A549 (cell line): ENCODE results near the gene MAPK1. TPM values are rescaled to one million over a fixed set of nuclear protein-coding genes. Genes with fewer than 3 reads are reported as not detected.
"Not testable (repeated sequence)": the region's sequence is repeated elsewhere in the genome, so short reads cannot be mapped to it uniquely, and the experiment has no call there.

ENCODE experiments used
- ATAC-seq, 2 experiments: fragments of 200-7000 bp in 1 of 2; fragments of >200 bp in 1 of 2; cut with Nextera tagmentation in 1 of 2; cut with Tn5 transposase in 1 of 2; 3 replicates each; pipeline versions ENCODE4 v1.8.0 to v1.9.1; 2018 to 2020; ENCODE audit warnings: mild to moderate bottlenecking in 1 of 2, moderate library complexity in 1 of 2
- CTCF ChIA-PET: fragments of 300-600 bp; sonication (Branson Sonifier 250); formaldehyde crosslinking; extraction: SDS; loops from one replicate; lab custom pipeline; 2021; ENCODE audit warnings: antibody characterized with exemption, inconsistent platforms; lab: Yijun Ruan, JAX
- POLR2A ChIA-PET: fragments of 350-600 bp; formaldehyde crosslinking; extraction: SDS; loops from one replicate; lab custom pipeline; 2021; ENCODE audit warnings: antibody characterized with exemption, inconsistent platforms; lab: Yijun Ruan, JAX
- DNase-seq, 2 experiments: peaks; one replicate each; pipeline versions ENCODE4 v3.0.0 to v3.0.0-alpha.2; 2011 to 2016; ENCODE audit warnings: low read depth in 1 of 2, low spot score in 1 of 2
- FAIRE-seq: peaks from 2 replicates; lab custom pipeline; 2011; peaks lifted over from hg19 to GRCh38; lab: Jason Lieb, UNC
- H3K27ac ChIP-seq, 2 experiments: fragments of >200 bp; sonication (Bioruptor Twin); formaldehyde crosslinking; 3 replicates each; pipeline ENCODE4 v1.5.1; 2016 to 2017
- H3K4me1 ChIP-seq: fragments of >200 bp; sonication (Bioruptor Twin); formaldehyde crosslinking; 3 replicates; pipeline ENCODE4 v1.6.1; 2016
- H3K4me2 ChIP-seq: fragments of >200 bp; sonication (Bioruptor Twin); formaldehyde crosslinking; 3 replicates; pipeline ENCODE4 v1.6.1; 2016
- H3K4me3 ChIP-seq: fragments of >200 bp; sonication (Bioruptor Twin); formaldehyde crosslinking; 3 replicates; pipeline ENCODE4 v1.5.1; 2016
- H3K9me3 ChIP-seq: fragments of >200 bp; sonication (Bioruptor Twin); formaldehyde crosslinking; 3 replicates; pipeline ENCODE4 v1.6.1; 2016
- BCL3 ChIP-seq: fragments of >200 bp; sonication (Bioruptor Twin); formaldehyde crosslinking; IDR thresholded peaks from 3 replicates; pipeline ENCODE4 v1.6.1; 2016
- CBX2 ChIP-seq: fragments of 200-600 bp; sonication (generic); IDR thresholded peaks from 2 replicates; pipeline ENCODE4 v1.6.1; 2016; ENCODE audit warnings: low read depth, mild to moderate bottlenecking, borderline replicate concordance
- CBX8 ChIP-seq: fragments of 200-600 bp; sonication (generic); IDR thresholded peaks from 2 replicates; pipeline ENCODE4 v1.6.1; 2016
- CTCF ChIP-seq: fragments of >200 bp; sonication (Bioruptor Twin); formaldehyde crosslinking; IDR thresholded peaks from 3 replicates; pipeline ENCODE4 v1.5.1; 2016
- EHF ChIP-seq: fragments of 250-450 bp; sonication (Bioruptor Pico); IDR thresholded peaks from 2 replicates; pipeline ENCODE4 v1.5.0; 2020; ENCODE audit warnings: mild to moderate bottlenecking
- ELK1 ChIP-seq: fragments of 150-350 bp; IDR thresholded peaks from 2 replicates; pipeline ENCODE4 v1.6.1; 2014; ENCODE audit warnings: low read depth, mild to moderate bottlenecking, low read length
- FOSB ChIP-seq: fragments of 250-450 bp; sonication (Bioruptor Pico); IDR thresholded peaks from 2 replicates; pipeline ENCODE4 v1.5.0; 2020; ENCODE audit warnings: mild to moderate bottlenecking, moderate library complexity
- GATA3 ChIP-seq: IDR thresholded peaks from 2 replicates; pipeline ENCODE4 v1.6.1; 2012; ENCODE audit warnings: borderline replicate concordance
- HMGXB4 ChIP-seq: fragments of 250-450 bp; sonication (Bioruptor Pico); IDR thresholded peaks from 2 replicates; pipeline ENCODE4 v1.5.0; 2021; ENCODE audit warnings: mild to moderate bottlenecking, moderate library complexity, borderline replicate concordance
- HOXB13 ChIP-seq: fragments of 250-450 bp; sonication (Bioruptor Pico); IDR thresholded peaks from 2 replicates; pipeline ENCODE4 v1.5.0; 2020; ENCODE audit warnings: low read depth, mild to moderate bottlenecking, moderate library complexity
- HOXB5 ChIP-seq: fragments of 250-450 bp; sonication (Bioruptor Pico); IDR thresholded peaks from 2 replicates; pipeline ENCODE4 v1.5.0; 2020; ENCODE audit warnings: mild to moderate bottlenecking, moderate library complexity
- JUN ChIP-seq, 2 experiments: fragments of >200 bp; sonication (Bioruptor Twin); formaldehyde crosslinking; IDR thresholded peaks; 2 replicates in 1 of 2; 3 replicates in 1 of 2; pipeline ENCODE4 v1.6.1; 2016 to 2017
- KDM5A ChIP-seq: fragments of 200-600 bp; sonication (generic); IDR thresholded peaks from 2 replicates; pipeline ENCODE4 v1.6.1; 2016; ENCODE audit warnings: antibody characterized with exemption, mild to moderate bottlenecking
- MAFK ChIP-seq: fragments of 450-650 bp; IDR thresholded peaks from 2 replicates; pipeline ENCODE4 v1.6.1; 2014; ENCODE audit not compliant: partially characterized antibody
- NFE2L2 ChIP-seq: fragments of 150-350 bp; conservative IDR thresholded peaks from 2 replicates; pipeline ENCODE4 v1.6.1; 2014; ENCODE audit warnings: low read length
- NPAS2 ChIP-seq: fragments of 250-450 bp; sonication (Bioruptor Pico); IDR thresholded peaks from 2 replicates; pipeline ENCODE4 v1.8.0; 2022; ENCODE audit warnings: mild to moderate bottlenecking, moderate library complexity, borderline replicate concordance
- PBX3 ChIP-seq: IDR thresholded peaks from 2 replicates; pipeline ENCODE4 v1.6.1; 2012
- RAD21 ChIP-seq, 2 experiments: fragments of >200 bp in 1 of 2; sonication (Bioruptor Twin) in 1 of 2; formaldehyde crosslinking in 1 of 2; IDR thresholded peaks in 1 of 2; conservative IDR thresholded peaks in 1 of 2; 2 replicates in 1 of 2; 3 replicates in 1 of 2; pipeline ENCODE4 v1.6.1; 2012 to 2018; ENCODE audit warnings: inconsistent platforms in 1 of 2
- RARB ChIP-seq: fragments of 250-450 bp; sonication (Bioruptor Pico); IDR thresholded peaks from 2 replicates; pipeline ENCODE4 v1.8.0; 2021; ENCODE audit warnings: mild to moderate bottlenecking, moderate library complexity
- TFCP2L1 ChIP-seq: fragments of 250-450 bp; sonication (Bioruptor Pico); IDR thresholded peaks from 2 replicates; pipeline ENCODE4 v1.5.0; 2021; ENCODE audit warnings: mild to moderate bottlenecking
- TP53 ChIP-seq: fragments of 250-450 bp; sonication (Bioruptor Pico); IDR thresholded peaks from 2 replicates; pipeline ENCODE4 v1.5.0; 2021; ENCODE audit warnings: mild to moderate bottlenecking, moderate library complexity
- ZC3H11A ChIP-seq: fragments of 450-650 bp; IDR thresholded peaks from 2 replicates; pipeline ENCODE4 v1.6.1; 2014; ENCODE audit warnings: antibody characterized with exemption, mild to moderate bottlenecking
- WGBS: methylation state at CpG from one replicate; pipeline ENCODE4 v1.1.6; 2017; ENCODE audit errors: missing lambda C conversion rate; 5-methylcytosine and 5-hydroxymethylcytosine counted together
- polyA plus RNA-seq, 4 experiments: library from polyadenylated mRNA; depleted of rRNA in 3 of 4; stranded (reverse); fragments of >200 nt; fragmentation: RNase III in 1 of 4; extraction: RNeasy Plus Mini Kit Qiagen cat#74134 plus additional on column Dnase treatment in 1 of 4; gene quantifications; 2 replicates in 3 of 4; 3 replicates in 1 of 4; pipeline ENCODE4 v1.2.3, GENCODE V29; 2011 to 2017

Gene MAPK1
- polyA plus RNA-seq, 2 of the 4 experiments (the other 2 are of a cell fraction), result 28.8 to 85.5 TPM

GRCh38 chr22:21796863-21797262, 70.6 kb downstream of the MAPK1 start:
- ATAC-seq, result no peak
- H3K4me2 ChIP-seq, result no peak overlapping the region
- FAIRE-seq, result no peak
- H3K4me3 ChIP-seq, result no peak overlapping the region
- ChIA-PET POLR2A (no interaction called here), CTCF (interaction anchor here (0.6 kb wide), 1 partner anchor 44 kb away, joined by 3 read pairs; no protein-coding TSS in a partner anchor)
- DNase-seq, result no peak
- no peaks in the 10 kb centered on the region for H3K9me3 ChIP-seq
- WGBS, result 90% methylated on average over 5 of the region's 5 CpGs
- no peak overlapping the region for H3K27ac ChIP-seq
- H3K4me1 ChIP-seq, result peaks cover 5% of the 10 kb centered on the region; the same call in 2 of the 3 replicates
- TF ChIP-seq HOXB5, result no peak
- TF ChIP-seq MAFK, result no peak
- TF ChIP-seq RARB, result no peak
- TF ChIP-seq NFE2L2, result no peak
- no peak for TF ChIP-seq EHF
- TF ChIP-seq CBX8, result no peak
- no peak for TF ChIP-seq CBX2
- TF ChIP-seq TFCP2L1, result no peak
- no peak for TF ChIP-seq RAD21 (conservative IDR thresholded peaks at IDR 0.05 in 1 of 2, IDR thresholded peaks at IDR 0.05 in 1 of 2)
- no peak for TF ChIP-seq JUN (IDR thresholded peaks at IDR 0.05)
- no peak for TF ChIP-seq HOXB13 (CRISPR knock-in tag)
- TF ChIP-seq ELK1, result no peak
- no peak for TF ChIP-seq HMGXB4 (CRISPR knock-in tag)
- no peak for TF ChIP-seq FOSB
- TF ChIP-seq NPAS2 (CRISPR knock-in tag), result no peak
- no peak for TF ChIP-seq ZC3H11A
- no peak for TF ChIP-seq BCL3
- TF ChIP-seq, all 56 proteins: peak for 0

GRCh38 chr22:21796231-21796630, 71.2 kb downstream of the MAPK1 start:
- DNase-seq, result no peak
- peaks cover 10% of the 10 kb centered on the region; the same call in 2 of the 3 replicates for H3K4me1 ChIP-seq
- no peak overlapping the region for H3K4me3 ChIP-seq
- 96% methylated on average over 3 of the region's 3 CpGs for WGBS
- no peak for ATAC-seq
- no peak overlapping the region for H3K4me2 ChIP-seq
- ChIA-PET POLR2A (no interaction called here), CTCF (interaction anchor here (1.4 kb wide), 1 partner anchor 141 kb away, joined by 4 read pairs; no protein-coding TSS in a partner anchor)
- FAIRE-seq, result no peak
- H3K9me3 ChIP-seq, result no peaks in the 10 kb centered on the region
- TF ChIP-seq CBX8, result no peak
- TF ChIP-seq KDM5A, result no peak
- TF ChIP-seq CTCF, result no peak
- no peak for TF ChIP-seq TP53 (CRISPR knock-in tag)
- no peak for TF ChIP-seq RARB
- TF ChIP-seq GATA3, result no peak
- TF ChIP-seq PBX3, result no peak
- no peak overlapping the region for H3K27ac ChIP-seq

- CTCF ChIA-PET, H3K9me3 ChIP-seq, H3K4me2 ChIP-seq, H3K4me3 ChIP-seq, ATAC-seq, DNase-seq, H3K27ac ChIP-seq, FAIRE-seq, POLR2A ChIA-PET: not testable (repeated sequence)
- 95% methylated on average over 10 of the region's 10 CpGs for WGBS
- peaks cover 10% of the 10 kb centered on the region; the same call in 2 of the 3 replicates for H3K4me1 ChIP-seq
Observed at GRCh38 chr22:21793716-21794115, 73.7 kb downstream of the MAPK1 start.
